ENCODE results near the gene TOMM6.

DNA sequence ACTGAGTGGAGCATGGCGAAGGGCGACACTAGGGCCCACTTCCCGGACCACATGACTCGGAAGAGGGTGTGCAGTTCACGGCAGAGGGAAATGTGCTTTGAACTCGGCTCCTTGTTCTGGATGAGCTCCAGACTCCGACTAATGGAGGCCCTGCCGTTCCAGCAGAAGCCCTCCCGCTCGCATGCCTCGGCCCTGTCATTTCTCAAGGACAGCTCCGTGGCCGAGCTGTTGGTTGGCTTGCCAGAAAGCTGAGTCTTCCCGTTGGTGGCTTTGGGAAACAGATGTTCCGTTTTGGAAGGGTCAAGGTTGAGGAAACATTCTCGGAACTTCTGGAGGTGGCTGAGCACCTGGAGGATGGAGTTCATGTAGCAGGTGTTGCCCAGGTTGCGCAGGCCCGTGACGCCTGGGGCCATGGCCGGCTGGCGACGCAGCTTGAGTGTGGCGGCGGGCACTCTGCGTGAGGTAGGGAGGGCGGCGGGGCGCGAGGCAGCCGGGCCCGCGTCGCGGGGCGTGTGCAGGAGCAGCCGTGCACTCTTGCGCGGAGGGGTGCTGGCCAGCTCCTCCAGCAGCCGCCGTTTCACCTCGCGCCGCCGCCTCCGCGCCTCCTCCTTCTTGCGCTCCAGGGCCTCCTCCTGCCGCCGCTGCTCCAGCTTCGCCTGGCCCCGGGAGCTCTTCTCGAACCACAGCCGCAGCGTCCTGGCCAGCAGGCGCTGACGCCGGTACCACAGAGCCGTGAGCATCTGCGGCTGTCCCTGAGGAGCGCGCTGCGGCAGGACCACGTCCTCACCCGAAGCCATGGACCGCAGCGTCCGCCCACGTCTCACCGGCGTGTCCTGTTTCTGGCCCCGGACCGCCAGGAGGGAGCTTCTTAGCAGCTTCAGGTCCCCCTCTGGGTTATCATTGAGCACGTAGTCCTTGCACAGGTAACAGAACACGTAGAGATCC lies 18.6 kb downstream of the TOMM6 start:
- TF ChIP-seq, protein P1, sequence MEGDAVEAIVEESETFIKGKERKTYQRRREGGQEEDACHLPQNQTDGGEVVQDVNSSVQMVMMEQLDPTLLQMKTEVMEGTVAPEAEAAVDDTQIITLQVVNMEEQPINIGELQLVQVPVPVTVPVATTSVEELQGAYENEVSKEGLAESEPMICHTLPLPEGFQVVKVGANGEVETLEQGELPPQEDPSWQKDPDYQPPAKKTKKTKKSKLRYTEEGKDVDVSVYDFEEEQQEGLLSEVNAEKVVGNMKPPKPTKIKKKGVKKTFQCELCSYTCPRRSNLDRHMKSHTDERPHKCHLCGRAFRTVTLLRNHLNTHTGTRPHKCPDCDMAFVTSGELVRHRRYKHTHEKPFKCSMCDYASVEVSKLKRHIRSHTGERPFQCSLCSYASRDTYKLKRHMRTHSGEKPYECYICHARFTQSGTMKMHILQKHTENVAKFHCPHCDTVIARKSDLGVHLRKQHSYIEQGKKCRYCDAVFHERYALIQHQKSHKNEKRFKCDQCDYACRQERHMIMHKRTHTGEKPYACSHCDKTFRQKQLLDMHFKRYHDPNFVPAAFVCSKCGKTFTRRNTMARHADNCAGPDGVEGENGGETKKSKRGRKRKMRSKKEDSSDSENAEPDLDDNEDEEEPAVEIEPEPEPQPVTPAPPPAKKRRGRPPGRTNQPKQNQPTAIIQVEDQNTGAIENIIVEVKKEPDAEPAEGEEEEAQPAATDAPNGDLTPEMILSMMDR (IDR thresholded peaks at IDR 0.05): no peak
- TF ChIP-seq POLR2A (IDR thresholded peaks at IDR 0.05): no peak
- TF ChIP-seq POLR2AphosphoS5 (IDR thresholded peaks at IDR 0.05): no peak
